Posterior cingulate gyrus (tissue), 11 donors: ENCODE measurements around the gene CCDC112.

Experiments used
- DNase-seq, 10 donors: peaks; one replicate each; pipeline versions ENCODE4 v3.0.0 to v3.0.0-alpha.2; 2020 to 2021; ENCODE audit warnings: mixed read lengths in 3 of 10
- intact Hi-C: fragments of 100-400 bp; cut with DNase I; formaldehyde crosslinking; loops from one replicate; pipeline ENCODE4 v1.15.1; 2023

CCDC112 gene

DNA sequence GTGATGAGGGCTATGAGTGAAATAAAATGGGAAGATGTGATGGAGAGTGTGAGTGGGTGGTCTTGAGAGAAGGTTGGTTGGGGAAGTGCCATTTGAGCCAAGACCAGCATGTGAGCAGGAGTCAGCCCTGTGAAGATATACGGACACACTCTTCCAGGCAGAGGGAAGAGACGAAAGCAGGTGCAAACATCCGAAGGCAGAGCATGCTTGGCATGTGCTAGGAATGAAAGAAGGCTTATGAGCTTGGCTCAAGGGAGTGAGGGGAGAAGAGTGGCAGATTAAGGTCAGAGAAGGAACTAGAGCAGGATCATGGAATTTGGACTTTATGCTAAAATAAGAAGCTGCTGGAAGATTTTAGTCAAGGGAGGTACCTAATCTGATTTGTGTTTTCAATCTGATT is 23.6 kb upstream of the CCDC112 start:
- intact Hi-C loops, result no loop called here
- DNase-seq, result no peak

GRCh38 chr5:115319007-115319406 is 22.6 kb upstream of the CCDC112 start:
- no peak for DNase-seq
- intact Hi-C loops, result no loop called here

- no peak for DNase-seq
- intact Hi-C loops, result no loop called here
Measured at GRCh38 chr5:115317736-115318135, 21.3 kb upstream of the CCDC112 start.

GRCh38 chr5:115317320-115317719 is 20.9 kb upstream of the CCDC112 start:
- intact Hi-C loops, result no loop called here
- DNase-seq, result no peak

- DNase-seq, result no peak
- intact Hi-C loops, result no loop called here
Measured at GRCh38 chr5:115313632-115314031, 17.2 kb upstream of the CCDC112 start.

- DNase-seq, result no peak
- intact Hi-C loops, result no loop called here
Measured at GRCh38 chr5:115313052-115313451, 16.6 kb upstream of the CCDC112 start.

DNA sequence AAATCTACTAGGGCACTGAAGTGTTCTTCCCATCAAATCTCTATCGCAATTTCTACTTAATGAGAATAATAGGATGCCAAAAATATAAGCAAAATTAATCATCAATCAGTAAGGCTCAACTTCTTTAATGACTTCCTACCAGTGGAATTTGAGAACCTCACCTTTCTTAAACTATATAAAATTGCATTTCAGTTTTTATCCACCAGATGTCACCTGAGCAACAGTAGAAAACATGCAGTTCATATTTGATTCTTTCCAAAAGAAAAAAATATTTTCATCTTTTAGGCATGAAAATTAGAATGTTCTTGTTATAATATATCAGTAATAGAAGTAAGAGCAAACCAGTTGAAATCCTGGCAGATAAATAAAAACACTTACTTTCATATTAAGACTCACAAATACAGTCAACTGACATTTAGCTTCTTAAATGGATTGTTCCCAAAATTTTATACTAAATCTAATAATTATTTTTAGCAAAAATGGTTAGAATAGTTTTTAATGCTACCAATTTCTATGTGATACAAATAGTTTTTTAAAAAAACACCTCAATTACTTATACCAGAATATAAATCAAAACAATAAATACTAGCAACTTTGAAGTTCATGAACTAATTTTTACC is 13.4 kb upstream of the CCDC112 start:
- no peak for DNase-seq
- intact Hi-C loops, result loop anchor here (1.0 kb wide), 1 partner anchor 276 kb away; no protein-coding TSS in a partner anchor

- intact Hi-C loops, result loop anchor here (1.0 kb wide), 1 partner anchor 277 kb away; no protein-coding TSS in a partner anchor
Measured at GRCh38 chr5:115308815-115309214, 12.4 kb upstream of the CCDC112 start.

GRCh38 chr5:115306011-115306536 is 9.6 kb upstream of the CCDC112 start:
- intact Hi-C loops, result no loop called here
- no peak for DNase-seq

More at GRCh38 chr5:115308815-115309214, 12.4 kb upstream of the CCDC112 start:
- no peak for DNase-seq

DNA sequence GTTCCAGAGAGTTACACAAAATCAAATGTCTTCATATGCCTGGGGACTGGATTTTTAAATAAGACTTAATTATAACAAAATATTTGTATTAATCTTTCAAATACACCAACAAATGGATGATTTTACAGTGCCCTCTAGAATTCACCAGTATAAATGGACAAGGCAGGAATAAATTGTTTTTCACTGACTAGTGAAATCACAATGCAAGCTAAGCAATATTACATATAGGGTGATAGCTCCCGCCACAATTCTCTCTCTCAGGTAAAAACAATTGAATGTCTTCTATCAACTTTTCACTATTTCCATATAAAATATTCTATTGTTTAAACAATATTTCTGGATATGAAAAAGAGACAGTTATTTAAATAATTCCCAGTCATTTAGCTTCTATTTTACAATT is 8.0 kb upstream of the CCDC112 start:
- intact Hi-C loops, result no loop called here
- DNase-seq, result no peak

- intact Hi-C loops, result no loop called here
- no peak for DNase-seq
Measured at GRCh38 chr5:115298811-115299210, 2.4 kb upstream of the CCDC112 start.

DNA sequence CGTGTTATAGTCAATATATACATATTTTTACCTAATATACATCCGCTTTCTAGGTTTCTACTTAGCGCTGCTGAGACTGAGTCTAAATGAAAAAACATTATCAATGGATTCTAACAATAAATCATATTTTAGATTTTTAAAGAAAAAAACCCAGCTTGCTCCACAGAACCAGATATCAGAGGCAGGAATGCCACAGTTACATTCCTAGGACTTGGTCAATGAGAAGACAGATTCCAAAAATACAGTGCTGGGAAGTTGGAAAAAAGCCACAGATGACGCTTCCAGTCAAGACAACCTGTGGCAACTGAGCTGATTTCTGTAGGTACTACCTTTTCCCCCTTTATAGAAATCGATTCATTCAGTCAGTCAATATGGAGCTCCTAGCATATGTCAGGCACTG is 577 bp upstream of the CCDC112 start:
- DNase-seq, result no peak
- intact Hi-C loops, result no loop called here

- no peak for DNase-seq
- intact Hi-C loops, result no loop called here
Measured at GRCh38 chr5:115295777-115296123, 704 bp downstream of the CCDC112 start.

DNA sequence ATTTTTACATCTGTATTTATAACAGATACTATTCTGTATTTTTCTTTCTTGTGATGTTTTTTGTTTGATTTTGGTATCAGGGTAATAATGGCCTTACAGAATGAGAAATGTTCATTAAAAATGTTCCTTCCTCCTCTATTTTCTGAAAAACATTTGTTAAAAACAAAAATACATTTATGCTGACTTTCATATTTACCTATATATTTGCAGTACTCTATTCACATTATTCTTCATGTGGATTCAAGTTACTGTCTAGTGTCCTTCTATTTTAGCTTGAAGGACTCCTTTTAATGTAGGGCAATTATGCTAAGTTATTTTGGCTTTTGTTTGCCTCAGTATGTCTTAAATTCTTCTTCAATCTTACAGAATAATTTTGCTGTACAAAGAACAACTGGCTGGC is 5.1 kb downstream of the CCDC112 start:
- DNase-seq, result no peak
- intact Hi-C loops, result no loop called here

DNA sequence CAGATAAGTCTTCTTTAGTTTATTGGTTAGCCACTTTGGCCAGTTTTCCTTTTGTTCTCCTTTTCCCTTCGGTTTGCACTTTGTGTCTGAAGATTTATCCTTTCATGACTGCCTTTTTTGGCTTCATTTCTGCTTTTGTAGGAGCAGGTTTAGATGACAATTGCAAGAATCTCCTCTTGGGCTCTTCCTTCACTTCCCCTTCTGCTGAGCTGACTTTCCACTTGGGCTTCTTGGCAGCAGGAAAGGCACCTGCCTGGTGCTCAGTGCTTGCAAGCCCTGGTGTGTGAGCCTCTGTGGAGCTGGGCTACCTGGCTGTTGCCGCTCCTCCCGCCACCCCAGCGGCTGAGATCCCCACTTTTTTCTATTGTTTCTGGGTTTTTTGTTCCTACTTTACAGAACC is 7.3 kb downstream of the CCDC112 start:
- intact Hi-C loops, result no loop called here

GRCh38 chr5:115284021-115284420 is 12.4 kb downstream of the CCDC112 start:
- DNase-seq, result no peak
- intact Hi-C loops, result no loop called here

More for the DNA sequence above, 7.3 kb downstream of the CCDC112 start:
- DNase-seq, result no peak

GRCh38 chr5:115282131-115282530 is 14.3 kb downstream of the CCDC112 start:
- intact Hi-C loops, result no loop called here
- no peak for DNase-seq

- intact Hi-C loops, result no loop called here
- no peak for DNase-seq
Measured at GRCh38 chr5:115274584-115274983, 21.9 kb downstream of the CCDC112 start.

GRCh38 chr5:115272297-115272958 is 24.0 kb downstream of the CCDC112 start:
- intact Hi-C loops, result no loop called here
- DNase-seq, result no peak

DNA sequence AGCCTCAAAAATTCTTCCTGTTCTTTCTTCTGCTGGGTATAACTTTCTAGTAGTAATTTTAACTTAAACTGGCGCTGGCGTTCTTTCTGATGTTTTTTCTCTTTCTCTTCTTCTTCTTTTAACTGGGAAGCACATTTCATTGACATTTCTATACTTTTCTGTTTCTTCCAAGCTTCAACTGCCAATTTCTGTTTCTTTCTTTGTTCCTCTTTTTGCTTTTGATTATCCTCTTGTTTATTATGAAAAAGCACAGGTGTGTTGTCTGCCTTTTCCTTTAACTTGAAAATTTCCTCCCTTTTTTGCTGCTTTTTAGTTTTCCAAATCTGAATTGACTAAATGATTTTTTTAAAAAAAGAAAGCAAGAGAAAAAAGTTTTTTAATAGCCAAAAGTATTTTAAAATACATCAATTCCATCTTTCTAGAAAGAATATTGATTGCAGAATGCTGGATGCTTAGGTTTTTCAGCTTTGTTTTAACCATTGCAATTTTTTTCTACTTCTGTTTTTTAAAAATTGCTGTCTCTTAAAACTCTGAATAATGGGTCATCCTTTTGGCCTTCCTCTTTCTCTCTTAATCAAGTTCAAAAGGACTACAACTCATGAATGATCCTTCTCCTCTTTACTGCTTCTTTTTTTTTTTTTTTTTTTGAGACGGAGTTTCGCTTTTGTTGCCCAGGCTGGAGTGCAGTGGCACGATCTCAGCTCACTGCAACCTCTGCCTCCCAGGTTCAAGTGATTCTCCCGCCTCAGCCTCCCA is 25.0 kb downstream of the CCDC112 start:
- intact Hi-C loops, result no loop called here

GRCh38 chr5:115267617-115268016 is 28.8 kb downstream of the CCDC112 start:
- DNase-seq, result no peak
- intact Hi-C loops, result no loop called here

More for the DNA sequence above, 25.0 kb downstream of the CCDC112 start:
- DNase-seq, result no peak
